ENCODE results near the gene SMAD3. TPM values are rescaled to one million over a fixed set of nuclear protein-coding genes. Genes with fewer than 3 reads are reported as not detected.
A peak's percentile ranks its signal among the peaks of the same experiment; 100 is the strongest.

The SMAD3 gene
- total RNA-seq, 2 experiments from 2014 or later: 145 to 148 TPM

- H3K27me3 Mint-ChIP-seq: peaks cover 6% of the 10 kb centered on the region
- DNase-seq: no peak
These were observed 25.9 kb upstream of the SMAD3 start for GRCh38 chr15:67039384-67040075.

GRCh38 chr15:67040277-67040676, 25.1 kb upstream of the SMAD3 start:
- POLR2A ChIA-PET: interaction anchor here (1.6 kb wide), 1 partner anchor 61 kb away, joined by 7 read pairs; no protein-coding TSS in a partner anchor

More at GRCh38 chr15:67039384-67040075, 25.9 kb upstream of the SMAD3 start:
- Mint-ChIP-seq H3K4me3 (peak overlapping the region; percentile 9), H3K4me1 (peaks cover 24% of the 10 kb centered on the region), H3K27ac (peak overlapping the region; percentile 56), H3K36me3 (ENCODE audit: low read depth) (no peaks in the 10 kb centered on the region), H3K9me3 (no peaks in the 10 kb centered on the region)
- ChIA-PET CTCF (no interaction called here), POLR2A (interaction anchor here (1.3 to 1.6 kb wide), 3 partner anchors 10 to 62 kb away, joined by 3 to 7 read pairs (median 3); no protein-coding TSS in a partner anchor)

GRCh38 chr15:67042551-67043142, 22.8 kb upstream of the SMAD3 start:
- Mint-ChIP-seq H3K4me3 (no peak overlapping the region), H3K27ac (no peak overlapping the region), H3K27me3 (no peaks in the 10 kb centered on the region), H3K4me1 (peaks cover 19% of the 10 kb centered on the region), H3K9me3 (no peaks in the 10 kb centered on the region), H3K36me3 (ENCODE audit: low read depth) (no peaks in the 10 kb centered on the region)
- ChIA-PET POLR2A (interaction anchor here (0.7 to 1.2 kb wide), 5 partner anchors 9 to 198 kb away, joined by 3 to 6 read pairs (median 3); no protein-coding TSS in a partner anchor), CTCF (no interaction called here)
- DNase-seq: no peak

More at GRCh38 chr15:67040277-67040676, 25.1 kb upstream of the SMAD3 start:
- Mint-ChIP-seq H3K27me3 (no peaks in the 10 kb centered on the region), H3K4me1 (peaks cover 24% of the 10 kb centered on the region), H3K9me3 (no peaks in the 10 kb centered on the region), H3K27ac (no peak overlapping the region), H3K36me3 (ENCODE audit: low read depth) (no peaks in the 10 kb centered on the region), H3K4me3 (no peak overlapping the region)
- no peak for DNase-seq
- CTCF ChIA-PET: no interaction called here

GRCh38 chr15:67043939-67044771, 21.2 kb upstream of the SMAD3 start:
- no peaks in the 10 kb centered on the region for H3K27me3 Mint-ChIP-seq
- POLR2A ChIA-PET: no interaction called here
- no peak for DNase-seq
- CTCF ChIA-PET: no interaction called here
- H3K36me3 Mint-ChIP-seq (ENCODE audit: low read depth): peaks cover 2% of the 10 kb centered on the region
- no peak overlapping the region for H3K27ac Mint-ChIP-seq
- no peak overlapping the region for H3K4me3 Mint-ChIP-seq
- peaks cover 20% of the 10 kb centered on the region for H3K4me1 Mint-ChIP-seq
- no peaks in the 10 kb centered on the region for H3K9me3 Mint-ChIP-seq

- no peaks in the 10 kb centered on the region for H3K27me3 Mint-ChIP-seq
- no peak for DNase-seq
- no peak overlapping the region for H3K27ac Mint-ChIP-seq
- H3K4me1 Mint-ChIP-seq: peaks cover 30% of the 10 kb centered on the region
- CTCF ChIA-PET: interaction anchor here (0.5 to 0.7 kb wide), 2 partner anchors 29 to 49 kb away, joined by 3 read pairs; no protein-coding TSS in a partner anchor
- no peaks in the 10 kb centered on the region for H3K9me3 Mint-ChIP-seq
- H3K36me3 Mint-ChIP-seq (ENCODE audit: low read depth): peaks cover 2% of the 10 kb centered on the region
- no peak overlapping the region for H3K4me3 Mint-ChIP-seq
- POLR2A ChIA-PET: interaction anchor here (1.2 kb wide), 1 partner anchor 35 kb away, joined by 3 read pairs; no protein-coding TSS in a partner anchor
These were observed 18.2 kb upstream of the SMAD3 start for GRCh38 chr15:67047149-67047661.

- H3K9me3 Mint-ChIP-seq: no peaks in the 10 kb centered on the region
- ChIA-PET CTCF (no interaction called here), POLR2A (interaction anchor here (1.5 kb wide), 1 partner anchor 10 kb away, joined by 3 read pairs; no protein-coding TSS in a partner anchor)
- no peaks in the 10 kb centered on the region for H3K27me3 Mint-ChIP-seq
- peaks cover 2% of the 10 kb centered on the region for H3K36me3 Mint-ChIP-seq (ENCODE audit: low read depth)
- no peak for DNase-seq
- no peak overlapping the region for H3K4me3 Mint-ChIP-seq
- no peak overlapping the region for H3K27ac Mint-ChIP-seq
- peaks cover 20% of the 10 kb centered on the region for H3K4me1 Mint-ChIP-seq
These were observed 16.8 kb upstream of the SMAD3 start for GRCh38 chr15:67048281-67049279.

GRCh38 chr15:67049351-67050044, 15.9 kb upstream of the SMAD3 start:
- no peak for DNase-seq
- H3K4me3 Mint-ChIP-seq: no peak overlapping the region
- H3K4me1 Mint-ChIP-seq: peaks cover 22% of the 10 kb centered on the region
- no peaks in the 10 kb centered on the region for H3K9me3 Mint-ChIP-seq
- ChIA-PET CTCF (no interaction called here), POLR2A (interaction anchor here (1.5 kb wide), 1 partner anchor 11 kb away, joined by 3 read pairs; no protein-coding TSS in a partner anchor)
- H3K27me3 Mint-ChIP-seq: no peaks in the 10 kb centered on the region
- H3K27ac Mint-ChIP-seq: no peak overlapping the region
- peaks cover 2% of the 10 kb centered on the region for H3K36me3 Mint-ChIP-seq (ENCODE audit: low read depth)

- Mint-ChIP-seq H3K36me3 (ENCODE audit: low read depth) (peaks cover 2% of the 10 kb centered on the region), H3K4me1 (peaks cover 27% of the 10 kb centered on the region), H3K27ac (no peak overlapping the region), H3K27me3 (peaks cover 2% of the 10 kb centered on the region), H3K9me3 (no peaks in the 10 kb centered on the region), H3K4me3 (no peak overlapping the region)
- no peak for DNase-seq
- ChIA-PET POLR2A (interaction anchor here (1.5 kb wide), 1 partner anchor 11 kb away, joined by 3 read pairs; no protein-coding TSS in a partner anchor), CTCF (no interaction called here)
These were observed 15.3 kb upstream of the SMAD3 start for GRCh38 chr15:67050062-67050461.

GRCh38 chr15:67050522-67051087, 14.8 kb upstream of the SMAD3 start:
- peaks cover 27% of the 10 kb centered on the region for H3K4me1 Mint-ChIP-seq
- H3K36me3 Mint-ChIP-seq (ENCODE audit: low read depth): peaks cover 2% of the 10 kb centered on the region
- no peak overlapping the region for H3K27ac Mint-ChIP-seq
- ChIA-PET CTCF (no interaction called here), POLR2A (no interaction called here)
- no peak for DNase-seq
- H3K4me3 Mint-ChIP-seq: no peak overlapping the region
- peaks cover 2% of the 10 kb centered on the region for H3K27me3 Mint-ChIP-seq
- no peaks in the 10 kb centered on the region for H3K9me3 Mint-ChIP-seq

GRCh38 chr15:67051088-67052045, 14.0 kb upstream of the SMAD3 start:
- Mint-ChIP-seq H3K27me3 (peaks cover 2% of the 10 kb centered on the region), H3K4me1 (peaks cover 32% of the 10 kb centered on the region), H3K9me3 (no peaks in the 10 kb centered on the region), H3K27ac (no peak overlapping the region), H3K36me3 (ENCODE audit: low read depth) (peaks cover 2% of the 10 kb centered on the region), H3K4me3 (no peak overlapping the region)
- POLR2A ChIA-PET: interaction anchor here (1.3 to 1.7 kb wide), 2 partner anchors 8 to 16 kb away, joined by 5 to 6 read pairs; no protein-coding TSS in a partner anchor
- no peak for DNase-seq
- CTCF ChIA-PET: no interaction called here
